ENCODE measurements around the gene PIK3C2A.

The PIK3C2A gene

GRCh38 chr11:17214338-17214737 lies 6.6 kb upstream of the PIK3C2A start:
- no peak overlapping the region for H3K9ac ChIP-seq (ENCODE audit: low read length in 2 of 2)
- H3K4me1 ChIP-seq (ENCODE audit: control insufficient read depth, insufficient read depth, low read length) = no peaks in the 10 kb centered on the region
- peaks cover 0 to 3% of the 10 kb centered on the region in 2 donors for H3K9me3 ChIP-seq (ENCODE audit: control insufficient read depth in 2 of 2, low read length in 2 of 2)
- no peak overlapping the region for H3K27ac ChIP-seq (ENCODE audit: low read length)
- no peaks in the 10 kb centered on the region for H3K36me3 ChIP-seq (ENCODE audit: control insufficient read depth in 2 of 2, insufficient read depth in 2 of 2, low read length in 2 of 2)
- H3K4me3 ChIP-seq (ENCODE audit: low read length in 2 of 2) = no peak overlapping the region
- no peaks in the 10 kb centered on the region for H3K27me3 ChIP-seq (ENCODE audit: control insufficient read depth in 1 of 2, insufficient read depth in 2 of 2, low read length in 2 of 2)

GRCh38 chr11:17211286-17211685 lies 3.5 kb upstream of the PIK3C2A start:
- Histone ChIP-seq H3K27me3 (ENCODE audit: control insufficient read depth in 1 of 2, insufficient read depth in 2 of 2, low read length in 2 of 2) (no peaks in the 10 kb centered on the region), H3K4me3 (ENCODE audit: low read length in 2 of 2) (no peak overlapping the region), H3K9me3 (ENCODE audit: control insufficient read depth in 2 of 2, low read length in 2 of 2) (peaks cover 0 to 3% of the 10 kb centered on the region in 2 donors), H3K4me1 (ENCODE audit: control insufficient read depth, insufficient read depth, low read length) (peaks cover 17% of the 10 kb centered on the region), H3K36me3 (ENCODE audit: control insufficient read depth in 2 of 2, insufficient read depth in 2 of 2, low read length in 2 of 2) (no peaks in the 10 kb centered on the region), H3K9ac (ENCODE audit: low read length in 2 of 2) (no peak overlapping the region), H3K27ac (ENCODE audit: low read length) (no peak overlapping the region)

DNA sequence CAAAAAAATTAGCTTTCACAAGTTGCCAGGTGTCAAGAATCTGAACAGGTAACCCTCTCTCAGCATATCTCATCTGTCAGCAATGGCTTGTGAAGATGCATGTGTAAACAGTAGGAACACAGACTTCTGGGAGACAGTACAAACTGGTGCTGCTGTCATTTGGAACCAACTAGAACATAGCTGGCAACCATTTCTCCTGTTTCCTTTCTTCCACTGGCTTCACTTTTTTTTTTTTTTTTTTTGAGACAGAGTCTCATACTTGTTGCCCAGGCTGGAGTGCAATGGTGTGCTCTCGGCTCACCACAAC lies 2.1 kb upstream of the PIK3C2A start:
- Histone ChIP-seq H3K9ac (ENCODE audit: low read length in 2 of 2) (no peak overlapping the region), H3K4me3 (ENCODE audit: low read length in 2 of 2) (no peak overlapping the region), H3K9me3 (ENCODE audit: control insufficient read depth in 2 of 2, low read length in 2 of 2) (peaks cover 0 to 3% of the 10 kb centered on the region in 2 donors), H3K27ac (ENCODE audit: low read length) (no peak overlapping the region), H3K4me1 (ENCODE audit: control insufficient read depth, insufficient read depth, low read length) (peaks cover 18% of the 10 kb centered on the region), H3K36me3 (ENCODE audit: control insufficient read depth in 2 of 2, insufficient read depth in 2 of 2, low read length in 2 of 2) (no peaks in the 10 kb centered on the region), H3K27me3 (ENCODE audit: control insufficient read depth in 1 of 2, insufficient read depth in 2 of 2, low read length in 2 of 2) (no peaks in the 10 kb centered on the region)

- H3K4me3 ChIP-seq (ENCODE audit: low read length in 2 of 2) = peak overlapping the region; percentile 88 to 91
- no peaks in the 10 kb centered on the region for H3K9me3 ChIP-seq (ENCODE audit: control insufficient read depth in 2 of 2, low read length in 2 of 2)
- H3K9ac ChIP-seq (ENCODE audit: low read length in 2 of 2) = peak overlapping the region; percentile 95 to 98
- no peaks in the 10 kb centered on the region for H3K27me3 ChIP-seq (ENCODE audit: control insufficient read depth in 1 of 2, insufficient read depth in 2 of 2, low read length in 2 of 2)
- H3K27ac ChIP-seq (ENCODE audit: low read length) = peak overlapping the region; percentile 92
- H3K4me1 ChIP-seq (ENCODE audit: control insufficient read depth, insufficient read depth, low read length) = peaks cover 18% of the 10 kb centered on the region
- no peaks in the 10 kb centered on the region for H3K36me3 ChIP-seq (ENCODE audit: control insufficient read depth in 2 of 2, insufficient read depth in 2 of 2, low read length in 2 of 2)
These were observed 642 bp upstream of the PIK3C2A start for GRCh38 chr11:17208257-17208999.

DNA sequence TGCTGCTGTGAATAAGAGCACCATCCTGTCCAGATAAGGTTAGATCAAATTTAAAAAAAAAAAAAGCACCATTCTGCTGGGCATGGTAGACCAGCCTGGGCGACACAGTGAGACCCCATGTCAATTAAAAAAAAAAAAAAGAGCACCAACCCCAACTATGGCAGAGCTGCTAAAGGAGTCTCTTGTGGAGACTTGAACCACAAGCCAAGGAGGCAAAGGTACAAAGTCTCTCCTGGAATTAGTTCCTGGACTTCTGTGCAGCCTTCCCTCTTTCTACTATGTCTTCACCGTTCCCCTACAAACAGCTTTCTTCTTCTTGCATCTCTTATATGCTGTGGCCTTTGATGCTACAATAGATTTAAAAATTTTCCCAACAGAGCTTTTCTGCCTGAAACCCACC lies 1.3 kb downstream of the PIK3C2A start:
- Histone ChIP-seq H3K27ac (ENCODE audit: low read length) (no peak overlapping the region), H3K27me3 (ENCODE audit: control insufficient read depth in 1 of 2, insufficient read depth in 2 of 2, low read length in 2 of 2) (no peaks in the 10 kb centered on the region), H3K9me3 (ENCODE audit: control insufficient read depth in 2 of 2, low read length in 2 of 2) (no peaks in the 10 kb centered on the region), H3K9ac (ENCODE audit: low read length in 2 of 2) (peak overlapping the region; percentile 0 to 98), H3K36me3 (ENCODE audit: control insufficient read depth in 2 of 2, insufficient read depth in 2 of 2, low read length in 2 of 2) (no peaks in the 10 kb centered on the region), H3K4me3 (ENCODE audit: low read length in 2 of 2) (peak overlapping the region in 1 of 2 donors; percentile 88), H3K4me1 (ENCODE audit: control insufficient read depth, insufficient read depth, low read length) (peaks cover 18% of the 10 kb centered on the region)

- Histone ChIP-seq H3K27me3 (ENCODE audit: control insufficient read depth in 1 of 2, insufficient read depth in 2 of 2, low read length in 2 of 2) (no peaks in the 10 kb centered on the region), H3K4me3 (ENCODE audit: low read length in 2 of 2) (no peak overlapping the region), H3K36me3 (ENCODE audit: control insufficient read depth in 2 of 2, insufficient read depth in 2 of 2, low read length in 2 of 2) (peaks cover 0 to 7% of the 10 kb centered on the region in 2 donors), H3K4me1 (ENCODE audit: control insufficient read depth, insufficient read depth, low read length) (no peaks in the 10 kb centered on the region), H3K27ac (ENCODE audit: low read length) (no peak overlapping the region), H3K9me3 (ENCODE audit: control insufficient read depth in 2 of 2, low read length in 2 of 2) (no peaks in the 10 kb centered on the region), H3K9ac (ENCODE audit: low read length in 2 of 2) (no peak overlapping the region)
These were observed 10.3 kb downstream of the PIK3C2A start for GRCh38 chr11:17197431-17197898.

DNA sequence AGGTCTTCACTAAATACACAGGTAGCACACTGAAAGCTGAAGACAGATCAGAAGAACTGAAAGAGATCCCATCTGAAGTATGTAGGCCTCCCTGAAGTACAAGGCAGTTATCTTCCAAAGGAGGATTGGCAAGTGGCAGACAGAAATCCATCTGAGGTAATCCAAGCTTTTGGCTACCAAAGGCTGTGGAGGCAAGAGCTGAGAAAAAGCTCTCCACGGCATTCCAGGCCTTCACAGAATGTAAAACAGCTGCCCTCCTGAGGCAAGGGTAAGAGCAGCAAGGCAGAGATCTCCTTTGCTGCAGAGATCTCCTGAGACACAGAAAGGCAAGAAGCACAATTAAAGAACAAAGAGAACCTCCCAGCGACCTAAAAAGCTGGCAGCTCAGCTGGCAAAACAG lies 19.1 kb downstream of the PIK3C2A start:
- Histone ChIP-seq H3K9ac (ENCODE audit: low read length in 2 of 2) (no peak overlapping the region), H3K27me3 (ENCODE audit: control insufficient read depth in 1 of 2, insufficient read depth in 2 of 2, low read length in 2 of 2) (no peaks in the 10 kb centered on the region), H3K36me3 (ENCODE audit: control insufficient read depth in 2 of 2, insufficient read depth in 2 of 2, low read length in 2 of 2) (peaks cover 0 to 14% of the 10 kb centered on the region in 2 donors), H3K27ac (ENCODE audit: low read length) (no peak overlapping the region), H3K4me1 (ENCODE audit: control insufficient read depth, insufficient read depth, low read length) (no peaks in the 10 kb centered on the region), H3K9me3 (ENCODE audit: control insufficient read depth in 2 of 2, low read length in 2 of 2) (no peaks in the 10 kb centered on the region), H3K4me3 (ENCODE audit: low read length in 2 of 2) (no peak overlapping the region)

- no peak overlapping the region for H3K4me3 ChIP-seq (ENCODE audit: low read length in 2 of 2)
- H3K9me3 ChIP-seq (ENCODE audit: control insufficient read depth in 2 of 2, low read length in 2 of 2) = no peaks in the 10 kb centered on the region
- no peaks in the 10 kb centered on the region for H3K4me1 ChIP-seq (ENCODE audit: control insufficient read depth, insufficient read depth, low read length)
- H3K27ac ChIP-seq (ENCODE audit: low read length) = no peak overlapping the region
- H3K27me3 ChIP-seq (ENCODE audit: control insufficient read depth in 1 of 2, insufficient read depth in 2 of 2, low read length in 2 of 2) = no peaks in the 10 kb centered on the region
- H3K36me3 ChIP-seq (ENCODE audit: control insufficient read depth in 2 of 2, insufficient read depth in 2 of 2, low read length in 2 of 2) = peaks cover 3 to 11% of the 10 kb centered on the region in 2 donors
- H3K9ac ChIP-seq (ENCODE audit: low read length in 2 of 2) = no peak overlapping the region
These were observed 20.7 kb downstream of the PIK3C2A start for GRCh38 chr11:17186932-17187692.

DNA sequence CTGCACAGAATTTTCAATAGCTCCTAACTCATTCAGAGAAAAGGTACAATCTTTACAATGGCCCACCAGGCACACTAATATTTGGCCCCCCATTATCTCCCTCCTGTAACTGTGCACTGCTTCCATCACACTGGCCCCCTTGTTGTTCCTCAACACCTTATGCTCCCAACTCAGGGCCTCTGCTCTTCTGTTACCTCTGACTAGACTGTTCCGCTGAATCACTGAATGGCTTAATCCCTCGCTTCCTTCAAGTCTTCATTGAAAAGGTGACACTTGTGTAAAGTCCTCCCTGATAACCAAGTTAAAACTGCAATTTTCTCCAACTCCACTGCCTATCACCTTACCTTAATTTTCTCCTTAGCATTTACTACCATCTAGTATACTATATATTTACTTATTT lies 21.8 kb downstream of the PIK3C2A start:
- no peaks in the 10 kb centered on the region for H3K9me3 ChIP-seq (ENCODE audit: control insufficient read depth in 2 of 2, low read length in 2 of 2)
- H3K36me3 ChIP-seq (ENCODE audit: control insufficient read depth in 2 of 2, insufficient read depth in 2 of 2, low read length in 2 of 2) = peaks cover 2 to 3% of the 10 kb centered on the region in 2 donors
- no peaks in the 10 kb centered on the region for H3K27me3 ChIP-seq (ENCODE audit: control insufficient read depth in 1 of 2, insufficient read depth in 2 of 2, low read length in 2 of 2)

DNA sequence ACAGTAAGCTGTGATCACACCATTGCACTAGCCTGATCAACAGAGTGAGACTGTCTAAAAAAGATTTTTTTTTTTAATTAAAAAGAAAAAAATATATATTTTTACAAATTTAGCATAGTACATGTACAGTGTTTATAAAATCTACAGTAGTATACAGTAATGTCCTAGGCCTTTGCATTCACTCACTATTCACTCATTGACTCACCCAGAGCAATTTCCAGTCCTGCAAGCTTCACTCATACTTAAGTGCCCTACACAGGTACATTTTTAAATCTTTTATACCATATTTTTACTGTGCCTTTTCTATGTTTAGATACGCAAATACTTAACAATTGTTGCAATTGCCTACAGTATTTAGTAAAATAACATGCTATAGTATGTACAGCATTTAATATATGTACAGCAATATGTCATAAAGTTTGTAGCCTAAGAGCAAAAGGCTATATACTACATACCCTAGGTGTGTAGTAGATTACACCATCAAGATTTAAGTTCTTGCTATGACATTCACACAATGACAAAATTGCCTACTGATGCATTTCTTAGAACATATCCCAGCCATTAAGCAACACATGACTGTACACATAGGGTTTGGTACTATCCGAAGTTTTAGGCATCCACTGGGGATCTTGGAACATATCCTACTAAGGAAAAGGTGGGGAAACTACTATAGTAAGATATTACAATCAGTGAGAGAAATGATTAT lies 22.8 kb downstream of the PIK3C2A start:
- Histone ChIP-seq H3K36me3 (ENCODE audit: control insufficient read depth in 2 of 2, insufficient read depth in 2 of 2, low read length in 2 of 2) (peaks cover 2 to 3% of the 10 kb centered on the region in 2 donors), H3K27me3 (ENCODE audit: control insufficient read depth in 1 of 2, insufficient read depth in 2 of 2, low read length in 2 of 2) (no peaks in the 10 kb centered on the region), H3K27ac (ENCODE audit: low read length) (no peak overlapping the region)

More for the DNA sequence above, 21.8 kb downstream of the PIK3C2A start:
- Histone ChIP-seq H3K4me3 (ENCODE audit: low read length in 2 of 2) (no peak overlapping the region), H3K27ac (ENCODE audit: low read length) (no peak overlapping the region), H3K4me1 (ENCODE audit: control insufficient read depth, insufficient read depth, low read length) (no peaks in the 10 kb centered on the region), H3K9ac (ENCODE audit: low read length in 2 of 2) (no peak overlapping the region)

More for the DNA sequence above, 22.8 kb downstream of the PIK3C2A start:
- H3K4me1 ChIP-seq (ENCODE audit: control insufficient read depth, insufficient read depth, low read length) = no peaks in the 10 kb centered on the region
- no peak overlapping the region for H3K9ac ChIP-seq (ENCODE audit: low read length in 2 of 2)
- H3K4me3 ChIP-seq (ENCODE audit: low read length in 2 of 2) = no peak overlapping the region
- H3K9me3 ChIP-seq (ENCODE audit: control insufficient read depth in 2 of 2, low read length in 2 of 2) = no peaks in the 10 kb centered on the region
